GM19043 (cell line): ENCODE data around the gene ADAMTS3.
"Not testable (repeated sequence)": the region's sequence is repeated elsewhere in the genome, so short reads cannot be mapped to it uniquely, and the experiment has no call there.

Experiments used
- ATAC-seq: cut with Tn5 transposase; IDR thresholded peaks from one replicate; pipeline ENCODE4 v1.9.1; 2021; ENCODE audit warnings: low read depth; ENCODE audit not compliant: unreplicated experiment

ADAMTS3 gene

GRCh38 chr4:72553540-72554337 lies 15.3 kb downstream of the ADAMTS3 start:
- no peak for ATAC-seq

- ATAC-seq = no peak
Measured at GRCh38 chr4:72552447-72552846, 16.6 kb downstream of the ADAMTS3 start.

GRCh38 chr4:72546456-72546855 lies 22.6 kb downstream of the ADAMTS3 start:
- ATAC-seq = no peak

- not testable (repeated sequence) for ATAC-seq
Measured at GRCh38 chr4:72540694-72541093, 28.3 kb downstream of the ADAMTS3 start.

- ATAC-seq = no peak
Measured at GRCh38 chr4:72538006-72538405, 31.0 kb downstream of the ADAMTS3 start.

- ATAC-seq = no peak
Measured at GRCh38 chr4:72536443-72536842, 32.6 kb downstream of the ADAMTS3 start.

GRCh38 chr4:72531768-72532290 lies 37.2 kb downstream of the ADAMTS3 start:
- ATAC-seq = no peak

- no peak for ATAC-seq
Measured at GRCh38 chr4:72531322-72531721, 37.7 kb downstream of the ADAMTS3 start.

GRCh38 chr4:72529148-72529822 lies 39.7 kb downstream of the ADAMTS3 start:
- ATAC-seq = no peak

GRCh38 chr4:72527038-72527646 lies 41.9 kb downstream of the ADAMTS3 start:
- no peak for ATAC-seq

- no peak for ATAC-seq
Measured at GRCh38 chr4:72525938-72526337, 43.1 kb downstream of the ADAMTS3 start.

GRCh38 chr4:72522440-72522839 lies 46.6 kb downstream of the ADAMTS3 start:
- ATAC-seq = no peak

GRCh38 chr4:72513227-72513626 lies 55.8 kb downstream of the ADAMTS3 start:
- no peak for ATAC-seq

GRCh38 chr4:72507860-72508419 lies 61.1 kb downstream of the ADAMTS3 start:
- ATAC-seq = no peak

- ATAC-seq = no peak
Measured at GRCh38 chr4:72507167-72507566, 61.9 kb downstream of the ADAMTS3 start.

- ATAC-seq = no peak
Measured at GRCh38 chr4:72505314-72505744, 63.7 kb downstream of the ADAMTS3 start.

GRCh38 chr4:72500214-72500613 lies 68.8 kb downstream of the ADAMTS3 start:
- ATAC-seq = no peak

GRCh38 chr4:72496119-72496518 lies 72.9 kb downstream of the ADAMTS3 start:
- ATAC-seq = no peak

- no peak for ATAC-seq
Measured at GRCh38 chr4:72494156-72494555, 74.9 kb downstream of the ADAMTS3 start.

GRCh38 chr4:72489267-72489666 lies 79.8 kb downstream of the ADAMTS3 start:
- no peak for ATAC-seq

GRCh38 chr4:72486991-72487390 lies 82.0 kb downstream of the ADAMTS3 start:
- ATAC-seq = no peak
